GM23248 (cell line): ENCODE results near the gene IGFALS. TPM values are rescaled to one million over a fixed set of nuclear protein-coding genes. Genes with fewer than 3 reads are reported as not detected.

Experiments used
- DNase-seq: peaks from one replicate; pipeline ENCODE4 v3.0.0-alpha.2; 2015
- H2AFZ ChIP-seq: fragments of 200-600 bp; sonication (generic); 2 replicates; pipeline ENCODE4 v1.6.1; 2016; ENCODE audit warnings: antibody characterized with exemption
- H3F3A ChIP-seq: fragments of 200-600 bp; sonication (generic); 2 replicates; pipeline ENCODE4 v1.6.1; 2016; ENCODE audit warnings: mild to moderate bottlenecking, antibody characterized with exemption, mixed run types; ENCODE audit not compliant: insufficient read depth
- H3K27ac ChIP-seq: fragments of 200-600 bp; sonication (generic); 2 replicates; pipeline ENCODE4 v1.5.1; 2016; ENCODE audit warnings: mild to moderate bottlenecking
- H3K27me3 ChIP-seq: fragments of 200-600 bp; sonication (generic); replicated peaks from 2 replicates; pipeline ENCODE4 v1.6.1; 2016; ENCODE audit warnings: mild to moderate bottlenecking; ENCODE audit not compliant: insufficient read depth
- H3K36me3 ChIP-seq: fragments of 200-600 bp; sonication (generic); 2 replicates; pipeline ENCODE4 v1.6.1; 2016; ENCODE audit warnings: low read depth, mild to moderate bottlenecking
- H3K4me1 ChIP-seq: fragments of 200-600 bp; sonication (generic); 2 replicates; pipeline ENCODE4 v1.6.1; 2016; ENCODE audit warnings: mild to moderate bottlenecking; ENCODE audit not compliant: insufficient read depth
- H3K4me2 ChIP-seq: fragments of 200-600 bp; sonication (generic); one replicate; pipeline ENCODE4 v1.6.1; 2016; ENCODE audit warnings: mild to moderate bottlenecking; ENCODE audit not compliant: unreplicated experiment
- H3K4me3 ChIP-seq: fragments of 200-600 bp; sonication (generic); 2 replicates; pipeline ENCODE4 v1.5.1; 2016; ENCODE audit warnings: mild to moderate bottlenecking
- H3K79me2 ChIP-seq: fragments of 200-600 bp; sonication (generic); 2 replicates; pipeline ENCODE4 v1.6.1; 2016; ENCODE audit warnings: mild to moderate bottlenecking; ENCODE audit not compliant: insufficient read depth
- H3K9ac ChIP-seq: fragments of 200-600 bp; sonication (generic); 2 replicates; pipeline ENCODE4 v1.6.1; 2016; ENCODE audit warnings: mild to moderate bottlenecking
- H3K9me2 ChIP-seq: fragments of 200-600 bp; sonication (generic); 2 replicates; pipeline ENCODE4 v1.6.1; 2016; ENCODE audit warnings: mixed run types, mild to moderate bottlenecking, moderate library complexity; ENCODE audit not compliant: insufficient read depth
- H3K9me3 ChIP-seq: fragments of 200-600 bp; sonication (generic); one replicate; pipeline ENCODE4 v1.6.1; 2017; ENCODE audit warnings: low read depth
- H4K20me1 ChIP-seq: fragments of 200-600 bp; sonication (generic); 2 replicates; pipeline ENCODE4 v1.6.0; 2016; ENCODE audit not compliant: insufficient read depth
- EZH2 ChIP-seq: fragments of 200-600 bp; sonication (generic); IDR thresholded peaks from 2 replicates; pipeline ENCODE4 v1.6.1; 2018; ENCODE audit warnings: antibody characterized with exemption, mild to moderate bottlenecking; ENCODE audit not compliant: insufficient read depth, poor library complexity, severe bottlenecking
- EZH2phosphoT487 ChIP-seq: fragments of 200-600 bp; sonication (generic); IDR thresholded peaks from 2 replicates; pipeline ENCODE4 v1.6.1; 2018; ENCODE audit warnings: antibody characterized with exemption, moderate library complexity, mild to moderate bottlenecking, low read depth; ENCODE audit not compliant: insufficient read depth
- WGBS, 2 experiments: methylation state at CpG; one replicate each; pipeline ENCODE4 v1.1.6; 2015 to 2017; ENCODE audit warnings: low lambda C conversion rate in 2 of 2, low coverage in 1 of 2; ENCODE audit errors: missing lambda C conversion rate in 2 of 2; 5-methylcytosine and 5-hydroxymethylcytosine counted together
- in situ Hi-C: fragments of 300-500 bp; cut with MboI; formaldehyde crosslinking; loops from 2 replicates; pipeline ENCODE4 v1.15.0; 2020
- polyA plus RNA-seq: library from polyadenylated mRNA; unstranded; fragments of >200 nt; fragmentation: Nextera tagmentation; extraction: Ambion mirVana; gene quantifications from 2 replicates; pipeline ENCODE4 v1.2.1, GENCODE V29; 2016
- total RNA-seq: library from RNA; depleted of rRNA; stranded (reverse); fragments of >200 nt; shearing (Covaris generic); gene quantifications from 2 replicates; pipeline ENCODE4 v1.2.3, GENCODE V29; 2014

Gene IGFALS
- total and polyA plus RNA-seq, 2 experiments from 2014 or later: not detected

- Histone ChIP-seq H3K9me2 (no peaks in the 10 kb centered on the region), H2AFZ (no peak overlapping the region), H3K9me3 (no peaks in the 10 kb centered on the region), H3K27me3 (no peaks in the 10 kb centered on the region), H3F3A (peaks cover 7% of the 10 kb centered on the region), H3K36me3 (no peaks in the 10 kb centered on the region; the same call in 1 of the 2 replicates), H3K4me3 (no peak overlapping the region), H3K9ac (no peak overlapping the region), H3K27ac (no peak overlapping the region), H4K20me1 (no peaks in the 10 kb centered on the region), H3K4me2 (no peak overlapping the region), H3K79me2 (no peaks in the 10 kb centered on the region), H3K4me1 (no peaks in the 10 kb centered on the region)
- no peak for TF ChIP-seq EZH2
- TF ChIP-seq EZH2phosphoT487: no peak
- DNase-seq: no peak
- WGBS, 2 experiments: 91 to 92% methylated on average over 35 to 40 of the region's 40 CpGs
- in situ Hi-C loops: no loop called here
These were observed 23.1 kb upstream of the IGFALS start for GRCh38 chr16:1816396-1817275.

- Histone ChIP-seq H3K9ac (no peak overlapping the region), H4K20me1 (no peaks in the 10 kb centered on the region), H3F3A (peaks cover 7% of the 10 kb centered on the region), H3K4me3 (no peak overlapping the region), H3K36me3 (no peaks in the 10 kb centered on the region; the same call in 1 of the 2 replicates), H3K79me2 (no peaks in the 10 kb centered on the region), H3K27me3 (no peaks in the 10 kb centered on the region), H3K9me3 (no peaks in the 10 kb centered on the region), H3K27ac (no peak overlapping the region), H3K4me1 (no peaks in the 10 kb centered on the region), H3K4me2 (no peak overlapping the region), H3K9me2 (no peaks in the 10 kb centered on the region), H2AFZ (no peak overlapping the region)
- TF ChIP-seq EZH2phosphoT487 (no peak), EZH2 (no peak)
- in situ Hi-C loops: no loop called here
- DNase-seq: no peak
- 89 to 90% methylated on average over 11 of the region's 11 CpGs for WGBS, 2 experiments
These were observed 22.0 kb upstream of the IGFALS start for GRCh38 chr16:1815461-1815860.

DNA sequence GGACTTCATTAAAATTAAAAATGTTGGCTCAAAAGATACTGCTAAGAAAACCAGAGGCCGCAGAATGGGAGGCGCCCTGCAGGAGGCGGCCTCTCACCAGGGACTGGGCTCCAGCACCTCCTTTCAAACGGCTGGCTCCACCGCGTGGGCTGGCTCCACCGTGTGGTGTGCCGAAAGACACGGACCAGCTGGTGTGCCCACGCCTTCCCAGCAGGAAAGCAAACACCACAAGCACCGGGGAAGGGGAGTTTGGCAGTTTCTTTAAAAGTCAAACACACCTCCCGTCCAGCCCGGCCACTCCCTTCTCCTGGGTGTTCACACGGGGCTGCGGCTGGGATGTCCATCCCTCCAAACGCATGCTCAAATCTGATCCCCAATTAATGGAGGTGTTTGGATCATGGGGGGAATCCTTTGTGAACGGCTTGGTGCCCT lies 19.2 kb upstream of the IGFALS start:
- no peaks in the 10 kb centered on the region; the same call in 1 of the 2 replicates for H3K36me3 ChIP-seq
- H3K9me3 ChIP-seq: no peaks in the 10 kb centered on the region
- H3K9me2 ChIP-seq: no peaks in the 10 kb centered on the region
- H3K27ac ChIP-seq: no peak overlapping the region
- no peaks in the 10 kb centered on the region for H4K20me1 ChIP-seq
- no peaks in the 10 kb centered on the region for H3K79me2 ChIP-seq
- DNase-seq: peak; percentile 80
- no peak overlapping the region for H3K4me3 ChIP-seq
- H3K4me2 ChIP-seq: peak overlapping the region; percentile 14
- in situ Hi-C loops: no loop called here
- H3K9ac ChIP-seq: no peak overlapping the region
- WGBS, 2 experiments: 32 to 33% methylated on average over 17 of the region's 17 CpGs
- H3K27me3 ChIP-seq: no peaks in the 10 kb centered on the region
- TF ChIP-seq EZH2phosphoT487 (no peak), EZH2 (no peak)
- no peaks in the 10 kb centered on the region for H3K4me1 ChIP-seq
- peaks cover 7% of the 10 kb centered on the region for H3F3A ChIP-seq
- no peak overlapping the region for H2AFZ ChIP-seq

- Histone ChIP-seq H3K36me3 (no peaks in the 10 kb centered on the region), H3F3A (peaks cover 7% of the 10 kb centered on the region), H3K9me3 (no peaks in the 10 kb centered on the region), H2AFZ (no peak overlapping the region), H3K27ac (no peak overlapping the region), H4K20me1 (no peaks in the 10 kb centered on the region), H3K9me2 (no peaks in the 10 kb centered on the region), H3K79me2 (no peaks in the 10 kb centered on the region), H3K27me3 (no peaks in the 10 kb centered on the region), H3K4me1 (no peaks in the 10 kb centered on the region), H3K4me2 (no peak overlapping the region), H3K4me3 (no peak overlapping the region), H3K9ac (no peak overlapping the region)
- 89 to 93% methylated on average over 12 to 16 of the region's 16 CpGs for WGBS, 2 experiments
- in situ Hi-C loops: no loop called here
- no peak for TF ChIP-seq EZH2
- no peak for DNase-seq
These were observed 17.0 kb upstream of the IGFALS start for GRCh38 chr16:1810536-1810935.
